Tibial nerve (tissue), 4 donors: ENCODE data around the gene CHRM3. TPM values are rescaled to one million over a fixed set of nuclear protein-coding genes. Genes with fewer than 3 reads are reported as not detected.

Experiments
- DNase-seq, 2 donors: peaks; one replicate each; pipeline ENCODE4 v3.0.0-alpha.2; 2019; ENCODE audit warnings: low spot score in 2 of 2
- H3K27ac ChIP-seq, 4 donors: fragments of 200-600 bp; sonication (generic) in 3 of 4; one replicate each; pipeline ENCODE4 v1.5.1; 2017 to 2019; ENCODE audit warnings: mild to moderate bottlenecking in 1 of 4
- H3K27me3 ChIP-seq, 2 donors: fragments of 200-600 bp; sonication (generic) in 1 of 2; one replicate each; pipeline versions ENCODE4 v1.5.1 to v1.6.0; 2017 to 2019
- H3K36me3 ChIP-seq, 3 donors: fragments of 200-600 bp; sonication (generic); one replicate each; pipeline ENCODE4 v1.5.1; 2018 to 2019
- H3K4me1 ChIP-seq, 4 donors: fragments of 200-600 bp; sonication (generic) in 3 of 4; one replicate each; pipeline ENCODE4 v1.5.1; 2017 to 2019
- H3K4me3 ChIP-seq, 4 donors: fragments of 200-600 bp; sonication (generic) in 3 of 4; one replicate each; pipeline ENCODE4 v1.5.1; 2017 to 2019; ENCODE audit warnings: mild to moderate bottlenecking in 1 of 4, moderate library complexity in 1 of 4
- H3K9me3 ChIP-seq, 4 donors: fragments of 200-600 bp; sonication (generic) in 3 of 4; one replicate each; pipeline ENCODE4 v1.5.1; 2017 to 2019
- EP300 ChIP-seq, 2 donors: sonication (generic); formaldehyde crosslinking; IDR thresholded peaks; one replicate each; pipeline ENCODE4 v1.6.1; 2017; ENCODE audit warnings: antibody characterized with exemption in 2 of 2, mild to moderate bottlenecking in 1 of 2
- POLR2A ChIP-seq, 2 donors: fragments of 450-650 bp; IDR thresholded peaks; one replicate each; pipeline ENCODE4 v1.6.1; 2017; ENCODE audit warnings: antibody characterized with exemption in 2 of 2, mild to moderate bottlenecking in 2 of 2, moderate library complexity in 2 of 2
- WGBS, 2 donors: methylation state at CpG; one replicate each; pipeline ENCODE4 v1.1.5; 2018; 5-methylcytosine and 5-hydroxymethylcytosine counted together
- total RNA-seq, 4 donors: library from RNA; depleted of rRNA; stranded (reverse); fragments of >200 nt; gene quantifications; one replicate each; pipeline ENCODE4 v1.1.0, GENCODE V29; 2016
- TF ChIP-seq, protein P1 (sequence below), 5 experiments: fragments of 200-600 bp in 3 of 5; fragments of 450-650 bp in 2 of 5; sonication (generic) in 3 of 5; IDR thresholded peaks; one replicate each; pipeline ENCODE4 v1.5.1; 2016 to 2019; ENCODE audit warnings: antibody characterized with exemption in 5 of 5, mild to moderate bottlenecking in 3 of 5, moderate library complexity in 2 of 5

CHRM3 gene
- total RNA-seq, 4 donors from 2014 or later = 0.20 to 6.5 (median 1.8) TPM

DNA sequence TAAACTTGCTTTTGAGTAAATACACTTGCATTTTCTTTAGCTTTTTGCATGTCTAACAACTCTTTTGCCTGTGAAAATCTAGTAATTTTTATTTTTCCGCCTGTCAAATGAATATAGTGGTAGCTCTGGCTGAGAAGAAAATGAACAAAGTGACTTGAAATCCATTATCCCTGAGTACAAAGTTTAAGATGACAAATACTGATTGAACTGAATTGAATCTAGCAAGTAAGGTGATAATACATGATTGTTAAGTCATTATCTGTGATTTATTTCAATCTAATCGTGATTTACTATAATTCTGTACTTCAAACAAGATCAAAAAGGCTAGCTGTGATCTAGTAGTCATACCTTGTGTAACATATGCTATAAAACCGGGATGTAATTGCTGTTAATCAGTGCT, 42.8 kb downstream of the CHRM3 start:
- TF ChIP-seq, protein P1, sequence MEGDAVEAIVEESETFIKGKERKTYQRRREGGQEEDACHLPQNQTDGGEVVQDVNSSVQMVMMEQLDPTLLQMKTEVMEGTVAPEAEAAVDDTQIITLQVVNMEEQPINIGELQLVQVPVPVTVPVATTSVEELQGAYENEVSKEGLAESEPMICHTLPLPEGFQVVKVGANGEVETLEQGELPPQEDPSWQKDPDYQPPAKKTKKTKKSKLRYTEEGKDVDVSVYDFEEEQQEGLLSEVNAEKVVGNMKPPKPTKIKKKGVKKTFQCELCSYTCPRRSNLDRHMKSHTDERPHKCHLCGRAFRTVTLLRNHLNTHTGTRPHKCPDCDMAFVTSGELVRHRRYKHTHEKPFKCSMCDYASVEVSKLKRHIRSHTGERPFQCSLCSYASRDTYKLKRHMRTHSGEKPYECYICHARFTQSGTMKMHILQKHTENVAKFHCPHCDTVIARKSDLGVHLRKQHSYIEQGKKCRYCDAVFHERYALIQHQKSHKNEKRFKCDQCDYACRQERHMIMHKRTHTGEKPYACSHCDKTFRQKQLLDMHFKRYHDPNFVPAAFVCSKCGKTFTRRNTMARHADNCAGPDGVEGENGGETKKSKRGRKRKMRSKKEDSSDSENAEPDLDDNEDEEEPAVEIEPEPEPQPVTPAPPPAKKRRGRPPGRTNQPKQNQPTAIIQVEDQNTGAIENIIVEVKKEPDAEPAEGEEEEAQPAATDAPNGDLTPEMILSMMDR (IDR thresholded peaks at IDR 0.05) = no peak
- no peak for TF ChIP-seq POLR2A (IDR thresholded peaks at IDR 0.05)
- no peak for TF ChIP-seq EP300 (IDR thresholded peaks at IDR 0.05)
- no peak for DNase-seq
- no peaks in the 10 kb centered on the region for H3K36me3 ChIP-seq
- no peaks in the 10 kb centered on the region for H3K4me1 ChIP-seq
- no peak overlapping the region for H3K4me3 ChIP-seq
- no peaks in the 10 kb centered on the region for H3K27me3 ChIP-seq
- no peaks in the 10 kb centered on the region for H3K9me3 ChIP-seq
- WGBS, 2 donors = 70 to 76% methylated on average over 3 of the region's 3 CpGs
- no peak overlapping the region for H3K27ac ChIP-seq

DNA sequence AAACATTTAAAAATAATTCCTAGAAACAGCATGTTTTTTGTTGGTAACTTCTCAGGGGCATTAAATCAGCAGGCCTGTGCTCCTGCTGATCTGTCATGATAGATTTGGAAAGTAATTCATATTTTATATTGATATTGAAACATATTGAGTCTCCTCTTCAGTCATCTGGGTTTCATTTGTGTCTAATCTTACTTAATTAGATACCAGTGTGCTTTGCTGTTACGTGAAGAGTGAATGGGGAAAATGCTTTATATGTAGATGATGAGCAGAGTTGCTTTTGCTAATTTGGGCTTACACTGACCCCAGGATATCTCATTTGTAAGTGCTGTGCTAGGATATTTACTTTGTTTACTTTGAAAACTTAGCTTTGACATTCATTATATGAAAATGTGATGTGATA, 45.9 kb downstream of the CHRM3 start:
- 85 to 98% methylated on average over 1 of the region's 1 CpG for WGBS, 2 donors
- Histone ChIP-seq H3K36me3 (no peaks in the 10 kb centered on the region), H3K4me1 (no peaks in the 10 kb centered on the region), H3K4me3 (no peak overlapping the region), H3K9me3 (no peaks in the 10 kb centered on the region), H3K27ac (no peak overlapping the region), H3K27me3 (no peaks in the 10 kb centered on the region)
- DNase-seq = no peak
- TF ChIP-seq POLR2A (IDR thresholded peaks at IDR 0.05) = no peak
- no peak for TF ChIP-seq EP300 (IDR thresholded peaks at IDR 0.05)
- TF ChIP-seq, protein P1 (IDR thresholded peaks at IDR 0.05) = no peak

DNA sequence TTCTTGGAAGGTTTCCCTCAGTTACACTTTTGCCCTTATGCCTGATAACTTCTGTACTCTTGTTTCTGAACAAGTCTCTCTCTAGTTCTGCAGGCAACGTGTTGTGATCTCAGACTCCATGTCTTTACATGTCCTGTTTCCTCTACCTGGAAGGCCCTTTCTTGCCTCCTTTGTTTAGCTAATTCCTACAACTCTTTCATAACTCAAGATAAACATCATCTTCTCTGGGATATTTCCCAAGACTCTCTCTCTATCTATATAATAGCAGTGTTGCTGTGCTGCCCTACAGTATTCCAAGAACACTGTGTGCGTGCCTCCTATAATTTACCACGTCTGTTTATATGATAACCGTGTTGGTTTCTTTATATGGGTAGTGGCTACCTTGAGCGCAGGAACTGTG, 47.8 kb downstream of the CHRM3 start:
- H3K36me3 ChIP-seq = no peaks in the 10 kb centered on the region
- TF ChIP-seq, protein P1 (IDR thresholded peaks at IDR 0.05) = no peak
- no peaks in the 10 kb centered on the region for H3K9me3 ChIP-seq
- DNase-seq = no peak
- H3K27ac ChIP-seq = no peak overlapping the region
- H3K4me3 ChIP-seq = no peak overlapping the region
- H3K4me1 ChIP-seq = no peaks in the 10 kb centered on the region
- H3K27me3 ChIP-seq = no peaks in the 10 kb centered on the region
- WGBS, 2 donors = 90 to 91% methylated on average over 5 of the region's 5 CpGs
